ENCODE measurements around the gene BMP6. TPM values are rescaled to one million over a fixed set of nuclear protein-coding genes. Genes with fewer than 3 reads are reported as not detected.

Gene BMP6
- total RNA-seq, 1 experiment from 2014 or later = 13.6 TPM

GRCh38 chr6:7894262-7895124 is 168.6 kb downstream of the BMP6 start:
- TF ChIP-seq TCF7L2 (IDR thresholded peaks at IDR 0.05; ENCODE audit: low read depth, low read length) (no peak), CTCF (IDR thresholded peaks at IDR 0.05) (no peak), SIN3A (IDR thresholded peaks at IDR 0.05; ENCODE audit: borderline replicate concordance, insufficient read depth, low read depth, low read length) (no peak), POLR2AphosphoS5 (IDR thresholded peaks at IDR 0.05; ENCODE audit: low read depth, low read length) (no peak)
- TF ChIP-seq, protein P1, sequence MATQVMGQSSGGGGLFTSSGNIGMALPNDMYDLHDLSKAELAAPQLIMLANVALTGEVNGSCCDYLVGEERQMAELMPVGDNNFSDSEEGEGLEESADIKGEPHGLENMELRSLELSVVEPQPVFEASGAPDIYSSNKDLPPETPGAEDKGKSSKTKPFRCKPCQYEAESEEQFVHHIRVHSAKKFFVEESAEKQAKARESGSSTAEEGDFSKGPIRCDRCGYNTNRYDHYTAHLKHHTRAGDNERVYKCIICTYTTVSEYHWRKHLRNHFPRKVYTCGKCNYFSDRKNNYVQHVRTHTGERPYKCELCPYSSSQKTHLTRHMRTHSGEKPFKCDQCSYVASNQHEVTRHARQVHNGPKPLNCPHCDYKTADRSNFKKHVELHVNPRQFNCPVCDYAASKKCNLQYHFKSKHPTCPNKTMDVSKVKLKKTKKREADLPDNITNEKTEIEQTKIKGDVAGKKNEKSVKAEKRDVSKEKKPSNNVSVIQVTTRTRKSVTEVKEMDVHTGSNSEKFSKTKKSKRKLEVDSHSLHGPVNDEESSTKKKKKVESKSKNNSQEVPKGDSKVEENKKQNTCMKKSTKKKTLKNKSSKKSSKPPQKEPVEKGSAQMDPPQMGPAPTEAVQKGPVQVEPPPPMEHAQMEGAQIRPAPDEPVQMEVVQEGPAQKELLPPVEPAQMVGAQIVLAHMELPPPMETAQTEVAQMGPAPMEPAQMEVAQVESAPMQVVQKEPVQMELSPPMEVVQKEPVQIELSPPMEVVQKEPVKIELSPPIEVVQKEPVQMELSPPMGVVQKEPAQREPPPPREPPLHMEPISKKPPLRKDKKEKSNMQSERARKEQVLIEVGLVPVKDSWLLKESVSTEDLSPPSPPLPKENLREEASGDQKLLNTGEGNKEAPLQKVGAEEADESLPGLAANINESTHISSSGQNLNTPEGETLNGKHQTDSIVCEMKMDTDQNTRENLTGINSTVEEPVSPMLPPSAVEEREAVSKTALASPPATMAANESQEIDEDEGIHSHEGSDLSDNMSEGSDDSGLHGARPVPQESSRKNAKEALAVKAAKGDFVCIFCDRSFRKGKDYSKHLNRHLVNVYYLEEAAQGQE (IDR thresholded peaks at IDR 0.05; ENCODE audit: insufficient read depth in 1 of 2, low read depth in 2 of 2, low read length in 1 of 2) = no peak
- BruUV-seq (replicated peaks) = no TSS peak
- Histone ChIP-seq H3K4me3 (ENCODE audit: low read depth in 2 of 2, low read length in 2 of 2) (no peak overlapping the region), H3K27me3 (ENCODE audit: control insufficient read depth, insufficient read depth, low read length) (no peaks in the 10 kb centered on the region), H3K9me3 (ENCODE audit: control insufficient read depth, insufficient read depth, low read depth, low read length) (no peaks in the 10 kb centered on the region), H3K36me3 (ENCODE audit: control insufficient read depth, insufficient read depth, low read length) (peaks cover 29% of the 10 kb centered on the region), H3K4me1 (ENCODE audit: control insufficient read depth, insufficient read depth, low read length) (no peaks in the 10 kb centered on the region), H3K27ac (ENCODE audit: low read length) (no peak overlapping the region)
- ChIA-PET CTCF (no interaction called here), POLR2A (no interaction called here)
- no peak for ATAC-seq
- DNase-seq (ENCODE audit: low read depth, low spot score) = no peak
- in situ Hi-C loops (cut with HindIII; ENCODE audit: low pct_unique_long_range_greater_than_20kb, low sequenced_read_pairs) = no loop called here
- intact Hi-C loops (cut with micrococcal nuclease; ENCODE audit: unreplicated experiment) = no loop called here

GRCh38 chr6:7895125-7895423 is 169.2 kb downstream of the BMP6 start:
- Histone ChIP-seq H3K4me1 (ENCODE audit: control insufficient read depth, insufficient read depth, low read length) (no peaks in the 10 kb centered on the region), H3K9me3 (ENCODE audit: control insufficient read depth, insufficient read depth, low read depth, low read length) (no peaks in the 10 kb centered on the region), H3K36me3 (ENCODE audit: control insufficient read depth, insufficient read depth, low read length) (peaks cover 30% of the 10 kb centered on the region), H3K27me3 (ENCODE audit: control insufficient read depth, insufficient read depth, low read length) (no peaks in the 10 kb centered on the region), H3K27ac (ENCODE audit: low read length) (no peak overlapping the region), H3K4me3 (ENCODE audit: low read depth in 2 of 2, low read length in 2 of 2) (no peak overlapping the region)
- intact Hi-C loops (cut with micrococcal nuclease; ENCODE audit: unreplicated experiment) (no loop called here), in situ Hi-C loops (cut with HindIII; ENCODE audit: low pct_unique_long_range_greater_than_20kb, low sequenced_read_pairs) (no loop called here)
- TF ChIP-seq, protein P1 (IDR thresholded peaks at IDR 0.05; ENCODE audit: insufficient read depth in 1 of 2, low read depth in 2 of 2, low read length in 1 of 2) = no peak
- TF ChIP-seq CTCF (IDR thresholded peaks at IDR 0.05) = no peak
- TF ChIP-seq SIN3A (IDR thresholded peaks at IDR 0.05; ENCODE audit: borderline replicate concordance, insufficient read depth, low read depth, low read length) = no peak
- ChIA-PET POLR2A (no interaction called here), CTCF (no interaction called here)
- no peak for ATAC-seq
- DNase-seq (ENCODE audit: low read depth, low spot score) = no peak
- BruUV-seq (replicated peaks) = no TSS peak
